Nucleus accumbens (tissue), 56 donors: ENCODE results near the gene PNPT1.
"Not testable (repeated sequence)": the region's sequence is repeated elsewhere in the genome, so short reads cannot be mapped to it uniquely, and the experiment has no call there.

Source experiments
- DNase-seq, 56 donors: peaks; one replicate each; lab custom pipeline; 2025; lab: John Stamatoyannopoulos, UW

The PNPT1 gene

GRCh38 chr2:55692740-55693139, 904 bp downstream of the PNPT1 start:
- DNase-seq = not testable (repeated sequence)

- no peak for DNase-seq
These were observed 21.0 kb downstream of the PNPT1 start for GRCh38 chr2:55672630-55673029.

- no peak for DNase-seq
These were observed 24.7 kb downstream of the PNPT1 start for GRCh38 chr2:55668956-55669355.

GRCh38 chr2:55653255-55653654, 40.4 kb downstream of the PNPT1 start:
- DNase-seq = no peak

- no peak for DNase-seq
These were observed 44.4 kb downstream of the PNPT1 start for GRCh38 chr2:55649211-55649610.

GRCh38 chr2:55636831-55637230, 56.8 kb downstream of the PNPT1 start:
- DNase-seq = no peak

GRCh38 chr2:55628931-55629330, 64.7 kb downstream of the PNPT1 start:
- DNase-seq = no peak

GRCh38 chr2:55627915-55628314, 65.7 kb downstream of the PNPT1 start:
- no peak for DNase-seq

- no peak for DNase-seq
These were observed 71.8 kb downstream of the PNPT1 start for GRCh38 chr2:55621802-55622201.

- DNase-seq = no peak
These were observed 73.4 kb downstream of the PNPT1 start for GRCh38 chr2:55620123-55620779.

GRCh38 chr2:55618275-55619055, 75.2 kb downstream of the PNPT1 start:
- DNase-seq = peak in 51 of 56 donors; percentile 5 to 78 (median 43)

- DNase-seq = peak in 4 of 56 donors; percentile 30 to 59 (median 48)
These were observed 75.7 kb downstream of the PNPT1 start for GRCh38 chr2:55618025-55618274.

- DNase-seq = peak; percentile 85 to 100 (median 99)
These were observed 76.2 kb downstream of the PNPT1 start, which contains the start of gene PPP4R3B for GRCh38 chr2:55617175-55618024. PPP4R3B (minus strand) TSS chr2:55617622; CDS start chr2:55617285, 337 bp downstream.

- peak in 5 of 56 donors; percentile 16 to 52 (median 27) for DNase-seq
These were observed 77.0 kb downstream of the PNPT1 start for GRCh38 chr2:55616551-55617174.

- DNase-seq = no peak
These were observed 81.6 kb downstream of the PNPT1 start for GRCh38 chr2:55611997-55612396.

- no peak for DNase-seq
These were observed 82.5 kb downstream of the PNPT1 start for GRCh38 chr2:55610954-55611743.

- no peak for DNase-seq
These were observed 83.6 kb downstream of the PNPT1 start for GRCh38 chr2:55609938-55610578.

GRCh38 chr2:55609193-55609794, 84.3 kb downstream of the PNPT1 start:
- DNase-seq = no peak

GRCh38 chr2:55607717-55608116, 85.9 kb downstream of the PNPT1 start:
- no peak for DNase-seq
